HG03064 (cell line): ENCODE results near the gene OGG1.
"Not testable (repeated sequence)": the region's sequence is repeated elsewhere in the genome, so short reads cannot be mapped to it uniquely, and the experiment has no call there.

Experiments used
- ATAC-seq: cut with Tn5 transposase; IDR thresholded peaks from one replicate; pipeline ENCODE4 v1.9.1; 2021; ENCODE audit warnings: low read depth; ENCODE audit not compliant: unreplicated experiment

The OGG1 gene

DNA sequence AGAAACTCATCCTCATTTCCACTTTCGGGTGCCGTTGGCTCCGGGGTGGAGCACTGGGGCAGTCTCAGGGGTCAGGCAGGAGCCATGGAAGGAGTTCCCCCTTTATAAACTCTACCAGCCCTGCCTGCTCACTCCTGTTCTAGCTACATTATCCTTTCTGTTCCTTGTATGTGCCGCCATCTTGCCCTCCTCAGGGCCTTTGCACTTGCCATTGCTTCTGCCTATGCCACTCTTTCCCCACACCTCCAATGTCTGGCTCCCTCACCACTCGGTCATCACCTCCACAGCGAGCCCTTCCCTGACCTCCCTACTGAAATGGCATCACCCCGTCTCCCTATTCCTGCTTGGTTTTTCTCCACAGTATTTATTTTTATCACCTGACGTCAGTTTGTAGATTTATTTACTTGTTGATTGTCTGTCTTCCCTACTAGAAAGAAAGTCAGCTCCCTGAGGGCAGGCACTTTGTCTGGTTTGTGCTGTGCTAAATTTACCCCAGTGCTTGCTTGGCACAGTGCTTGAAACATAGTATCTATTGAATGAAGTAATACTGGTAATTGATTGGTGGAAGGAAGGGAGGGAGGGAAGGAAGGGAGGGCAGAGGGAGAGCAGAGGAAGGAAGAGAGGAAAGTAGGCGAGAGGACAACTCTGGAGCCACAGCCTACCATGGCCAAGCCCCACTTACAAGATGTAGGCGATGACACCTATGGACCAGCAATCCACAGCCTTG lies 11.2 kb downstream of the OGG1 start:
- ATAC-seq = no peak

DNA sequence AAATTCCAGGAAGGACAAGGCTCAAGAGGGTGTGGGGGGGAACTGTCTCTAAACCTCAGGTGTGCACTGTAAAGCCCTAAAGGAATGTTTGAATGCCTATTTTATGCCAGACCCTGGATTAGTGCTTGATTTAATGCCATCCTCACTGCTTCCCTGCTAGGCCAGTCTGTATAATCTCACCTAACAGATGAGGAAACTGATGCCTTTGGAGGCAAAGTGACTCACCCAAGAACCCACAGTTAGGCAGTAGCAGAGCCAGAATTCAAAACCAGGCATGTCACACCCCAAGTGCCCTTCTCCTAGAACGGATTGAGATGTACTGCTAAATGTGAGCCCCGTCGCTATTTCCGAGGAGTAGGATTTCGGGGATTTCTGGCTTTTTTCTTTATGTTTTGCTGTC lies 12.2 kb downstream of the OGG1 start:
- ATAC-seq = no peak

DNA sequence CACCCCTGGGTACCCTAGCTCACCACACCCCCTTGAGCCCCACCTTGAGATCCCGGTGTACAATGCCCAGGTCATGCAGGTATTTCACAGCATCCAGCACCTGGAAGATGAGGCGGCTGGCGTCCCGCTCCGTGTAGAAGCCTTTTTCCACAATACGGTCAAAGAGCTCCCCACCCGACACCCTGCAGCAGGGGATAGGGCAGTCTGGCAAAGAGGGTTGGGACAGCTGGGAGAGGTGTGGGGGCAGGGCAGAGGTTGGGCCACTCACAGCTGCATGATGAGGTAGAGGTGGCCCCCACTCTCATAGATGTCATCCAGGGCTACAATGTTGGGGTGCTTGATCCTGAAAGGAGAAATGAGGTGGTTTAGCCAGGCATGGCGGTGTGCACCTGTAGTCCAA lies 13.1 kb downstream of the OGG1 start:
- no peak for ATAC-seq

DNA sequence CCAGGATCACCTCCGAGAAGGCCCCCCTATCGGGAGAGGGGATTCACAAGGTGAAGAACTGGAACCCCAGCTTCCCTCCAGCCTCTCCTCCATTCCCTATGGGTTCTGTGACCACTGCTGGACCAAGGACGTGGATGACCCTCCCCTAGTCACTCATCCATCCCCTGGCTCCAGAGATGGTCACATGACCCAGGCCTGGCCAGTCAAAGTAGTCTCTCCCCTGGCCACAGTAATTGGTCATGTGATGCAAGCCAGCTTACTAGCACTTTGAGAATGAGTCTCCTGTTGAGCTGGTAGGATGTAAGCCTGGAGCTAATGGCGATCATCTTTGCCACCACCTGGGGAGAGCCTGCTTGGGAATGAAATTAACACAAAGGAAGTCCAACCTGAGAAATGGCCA lies 16.1 kb downstream of the OGG1 start:
- no peak for ATAC-seq

DNA sequence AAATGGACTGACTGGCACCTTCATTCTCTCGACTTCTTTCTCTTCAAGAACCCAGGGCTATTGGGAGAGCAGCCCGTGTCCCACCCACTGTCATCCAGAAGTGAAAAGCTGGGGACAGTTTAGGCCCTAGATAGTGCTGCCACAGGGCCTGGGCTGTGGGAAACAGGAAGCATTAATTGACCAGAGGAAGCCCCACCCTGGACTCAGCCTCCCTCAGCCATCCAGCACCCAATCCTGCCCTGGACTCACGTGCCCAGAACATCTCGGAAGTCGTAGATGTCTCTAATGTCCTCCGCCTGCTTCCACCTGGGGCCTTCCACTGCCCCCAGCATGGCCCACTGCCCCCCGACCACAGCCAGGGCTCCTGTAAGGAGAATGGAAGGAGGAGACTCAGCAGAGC lies 17.7 kb downstream of the OGG1 start:
- no peak for ATAC-seq

DNA sequence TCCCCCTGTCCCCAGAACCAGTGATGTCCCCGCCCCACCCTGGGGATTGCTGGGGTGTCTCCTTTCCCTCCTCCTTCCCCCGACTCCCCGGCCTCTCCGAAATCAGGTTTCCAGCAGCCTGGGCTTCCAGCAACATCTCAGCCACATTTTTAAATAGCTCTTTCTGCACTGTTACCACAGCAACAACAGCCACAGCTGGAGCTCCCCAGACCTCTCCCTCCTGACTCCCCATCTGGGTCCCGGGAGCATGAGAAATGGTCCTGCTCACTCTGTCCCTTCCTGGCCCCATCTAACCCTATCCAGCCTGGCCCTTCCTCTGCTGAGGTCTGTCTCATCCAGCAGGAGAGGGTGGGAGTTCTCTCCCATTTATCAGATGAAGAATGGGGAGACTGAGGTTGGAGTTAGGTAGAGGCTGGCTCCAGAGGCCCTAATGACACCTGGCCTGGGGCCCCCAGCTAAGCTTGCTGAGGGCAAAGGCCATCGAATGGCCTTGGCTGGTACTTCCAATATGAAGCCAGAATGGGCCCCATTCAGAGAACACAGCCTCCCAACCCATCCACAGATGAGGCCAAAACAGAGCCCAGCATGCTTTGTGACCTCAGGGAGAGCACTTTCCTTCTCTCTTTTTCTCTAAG lies 18.5 kb downstream of the OGG1 start:
- no peak for ATAC-seq

DNA sequence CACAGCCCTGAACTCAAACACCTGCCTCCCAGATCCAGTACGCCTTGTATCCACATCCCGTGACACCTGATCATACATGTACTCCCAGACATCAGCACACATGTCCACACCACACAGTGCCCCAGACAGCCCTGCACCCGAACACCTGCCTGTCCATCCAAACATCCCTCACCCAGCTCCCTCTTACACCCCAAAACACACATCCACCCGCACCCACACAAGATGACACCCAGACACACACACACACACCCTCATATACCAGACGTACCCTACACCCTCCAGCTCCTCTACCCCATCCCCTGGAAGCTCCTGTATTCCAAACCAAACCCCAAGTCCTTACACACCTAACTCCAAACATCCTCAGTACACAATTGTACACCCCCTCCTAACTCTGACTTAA lies 19.3 kb downstream of the OGG1 start:
- ATAC-seq = no peak

DNA sequence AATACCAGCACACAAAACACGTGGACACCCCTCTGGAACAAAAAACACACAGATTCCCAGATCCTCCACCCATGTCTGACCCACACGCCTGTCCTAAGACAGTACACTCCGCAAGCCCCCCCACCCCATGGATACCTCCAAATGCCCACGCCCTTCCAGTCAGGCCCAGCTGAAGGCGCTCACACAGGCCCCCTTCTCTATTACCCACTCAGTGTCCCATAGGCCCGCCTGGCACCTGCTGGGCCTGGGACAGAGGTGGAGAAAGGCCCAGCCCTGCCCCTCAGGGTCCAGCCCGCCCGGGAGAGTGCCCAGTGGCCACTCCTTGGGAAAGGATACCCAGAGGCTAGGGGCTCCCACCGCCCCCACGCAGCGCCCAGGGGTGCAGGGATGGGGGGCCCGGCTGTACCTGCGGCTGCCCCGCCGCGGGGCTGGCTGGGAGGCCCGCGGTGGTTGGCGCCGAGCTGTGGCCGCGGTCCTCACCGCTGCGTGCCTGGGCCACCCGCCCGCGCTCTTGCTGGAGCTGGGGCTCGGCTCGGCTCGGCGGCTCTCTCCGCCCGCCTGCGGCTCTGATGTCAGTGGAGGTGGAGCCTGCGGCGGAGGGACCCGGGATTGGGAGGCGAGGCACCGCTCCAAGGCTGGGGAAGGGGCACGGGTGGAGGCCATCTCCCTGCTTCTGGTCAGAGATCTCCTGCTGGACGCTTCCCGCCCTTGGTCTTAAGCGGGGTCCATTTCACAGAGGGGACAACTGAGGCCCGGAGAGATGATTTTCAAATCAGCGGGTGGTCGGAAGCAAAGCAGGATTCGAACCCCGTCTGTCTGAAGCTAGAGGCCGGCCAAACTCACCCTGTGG lies 19.9 kb downstream of the OGG1 start, which contains the start of gene CAMK1:
CAMK1 (minus strand) TSS at position 522 of the 850 bp plus-strand sequence. CDS start 2,198 bp downstream, outside the sequence.
- no peak for ATAC-seq

DNA sequence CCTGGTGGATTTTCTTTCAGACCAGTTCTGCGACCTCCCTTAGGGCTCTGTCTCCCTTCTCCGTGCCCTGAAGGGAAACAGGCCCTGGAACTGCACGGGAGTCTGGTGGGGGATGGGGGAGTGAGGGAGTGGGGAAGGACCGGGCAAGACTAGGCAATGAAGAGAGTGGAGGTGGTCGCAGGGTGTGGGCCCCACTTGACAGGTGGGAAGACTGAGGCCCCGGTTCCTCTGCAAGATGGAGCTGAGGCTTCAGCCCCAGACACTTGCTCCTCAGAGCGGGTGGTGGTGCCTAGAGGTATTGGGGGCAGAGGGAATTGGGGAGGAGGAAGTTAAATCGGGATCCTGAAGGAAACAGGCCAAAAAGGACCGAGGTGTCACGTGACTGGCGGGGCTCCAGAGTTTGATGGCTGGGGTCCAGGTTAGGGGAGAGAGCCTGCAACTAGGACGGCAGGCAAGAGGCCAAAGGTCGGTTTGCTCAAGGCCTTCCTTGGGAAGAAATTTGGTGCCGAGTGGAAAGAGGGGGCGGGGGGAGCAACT lies 20.6 kb downstream of the OGG1 start:
- no peak for ATAC-seq

DNA sequence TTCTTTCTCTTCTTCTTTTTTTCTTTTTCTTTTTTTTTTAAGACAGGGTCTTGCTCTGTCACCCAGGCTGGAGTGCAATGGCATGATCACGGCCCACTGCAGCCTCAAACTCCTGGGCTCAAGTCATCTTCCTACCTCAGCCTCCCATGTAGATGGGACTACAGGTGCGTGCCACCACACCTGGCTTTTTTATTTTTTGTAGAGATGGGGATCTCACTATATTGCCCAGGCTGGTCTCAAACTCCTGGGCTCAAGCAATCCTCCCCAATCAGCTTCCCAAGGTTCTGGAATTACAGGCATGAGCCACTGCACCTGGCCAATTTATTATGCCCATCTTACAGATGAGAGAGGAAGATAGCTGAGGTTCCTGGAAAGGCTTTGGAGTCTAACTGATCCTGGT lies 21.3 kb downstream of the OGG1 start:
- not testable (repeated sequence) for ATAC-seq

DNA sequence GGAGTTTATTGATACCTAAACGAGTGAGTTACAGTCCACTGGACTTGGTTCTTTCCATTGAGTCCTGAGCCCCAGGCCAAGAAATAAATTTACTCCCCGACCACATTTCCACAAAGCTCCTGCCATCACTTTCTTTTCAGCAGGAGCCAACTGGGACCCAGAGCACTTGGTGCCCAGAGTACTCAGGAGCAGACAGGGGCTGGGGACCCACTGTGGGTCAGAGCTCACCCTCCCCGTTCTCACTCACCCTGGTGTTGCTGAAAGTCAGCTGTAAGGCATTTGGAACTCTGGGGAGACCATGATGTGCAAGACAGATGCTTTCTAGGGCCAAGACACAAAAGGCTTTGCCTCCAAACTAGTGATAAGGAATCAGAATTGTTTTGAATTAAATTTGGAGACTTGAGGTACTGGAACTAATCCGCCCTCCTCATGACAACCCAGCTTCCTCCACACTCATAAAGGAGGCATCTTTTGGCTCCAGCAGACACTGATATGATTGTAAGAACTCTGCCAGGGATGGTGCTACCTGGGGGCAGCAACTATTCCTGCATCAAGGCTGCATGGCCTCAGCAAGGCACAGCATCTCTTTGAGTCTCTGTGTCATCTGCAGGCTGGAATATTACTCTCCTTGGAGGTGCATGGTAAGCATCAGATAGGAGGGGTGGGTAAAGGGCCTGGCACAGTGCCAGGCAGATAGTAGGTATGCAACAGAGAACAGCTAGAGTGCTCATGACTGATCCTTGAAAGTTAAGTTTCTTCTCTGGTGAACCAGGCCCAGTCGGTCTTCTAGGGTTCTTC lies 27.3 kb downstream of the OGG1 start:
- no peak for ATAC-seq

DNA sequence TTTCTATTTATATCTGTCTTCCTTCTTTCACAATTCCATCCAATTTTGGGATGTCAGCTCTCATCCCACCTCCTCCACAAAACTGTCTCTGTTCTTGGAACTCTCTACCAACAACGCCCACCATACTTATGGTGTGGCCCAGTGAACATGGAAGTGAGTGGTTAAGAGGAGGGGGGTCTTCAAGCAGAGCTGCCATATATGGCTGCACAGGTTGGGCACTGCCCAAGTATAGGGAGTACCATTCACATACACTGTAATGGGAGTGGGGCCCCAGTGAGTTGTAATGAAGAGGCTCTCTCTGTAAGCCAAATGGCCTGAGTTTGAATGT lies 27.9 kb downstream of the OGG1 start:
- no peak for ATAC-seq

DNA sequence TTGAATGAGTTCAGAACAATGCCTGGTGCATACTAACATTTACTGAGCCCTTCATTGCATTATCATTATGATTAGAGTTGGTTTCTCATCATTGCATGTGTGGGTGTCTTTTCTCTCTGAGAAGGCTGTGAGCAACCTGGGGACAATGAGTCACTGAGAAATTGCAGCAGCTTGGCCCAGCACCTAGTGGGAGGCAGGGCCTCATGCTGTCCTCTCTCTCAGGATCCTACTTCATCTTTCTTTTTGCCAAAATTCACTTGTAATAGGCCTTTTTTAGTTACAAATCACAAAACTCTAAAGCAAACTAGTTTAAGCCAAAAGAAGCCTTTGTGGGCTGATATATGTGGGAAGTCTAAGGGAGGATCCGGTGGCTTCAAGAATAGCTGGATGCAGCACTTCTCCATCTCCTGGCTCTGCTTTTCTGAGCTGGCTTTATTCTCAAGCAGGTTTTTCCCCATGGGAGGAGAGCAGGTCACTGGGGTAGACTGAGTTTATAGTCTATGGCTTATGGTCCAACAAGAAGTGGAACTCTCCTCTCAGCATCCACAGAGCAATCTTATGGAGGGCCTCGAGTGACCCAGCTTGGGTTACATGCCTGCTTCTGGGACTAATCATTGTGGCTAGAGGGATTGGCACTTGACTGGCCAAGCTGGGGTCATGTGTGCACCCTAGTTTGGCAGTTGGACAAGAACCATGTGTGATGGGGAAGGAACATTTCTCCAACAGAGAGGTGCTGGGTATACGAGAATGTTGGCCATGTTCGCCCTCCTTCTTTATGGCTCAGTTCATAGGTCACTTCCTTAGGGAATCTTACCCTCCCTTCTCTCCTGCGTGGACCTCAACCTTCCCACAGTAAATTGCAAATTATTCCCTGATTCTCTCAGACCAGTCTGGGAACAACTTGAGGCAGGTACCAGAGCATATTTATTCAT lies 28.7 kb downstream of the OGG1 start:
- no peak for ATAC-seq

DNA sequence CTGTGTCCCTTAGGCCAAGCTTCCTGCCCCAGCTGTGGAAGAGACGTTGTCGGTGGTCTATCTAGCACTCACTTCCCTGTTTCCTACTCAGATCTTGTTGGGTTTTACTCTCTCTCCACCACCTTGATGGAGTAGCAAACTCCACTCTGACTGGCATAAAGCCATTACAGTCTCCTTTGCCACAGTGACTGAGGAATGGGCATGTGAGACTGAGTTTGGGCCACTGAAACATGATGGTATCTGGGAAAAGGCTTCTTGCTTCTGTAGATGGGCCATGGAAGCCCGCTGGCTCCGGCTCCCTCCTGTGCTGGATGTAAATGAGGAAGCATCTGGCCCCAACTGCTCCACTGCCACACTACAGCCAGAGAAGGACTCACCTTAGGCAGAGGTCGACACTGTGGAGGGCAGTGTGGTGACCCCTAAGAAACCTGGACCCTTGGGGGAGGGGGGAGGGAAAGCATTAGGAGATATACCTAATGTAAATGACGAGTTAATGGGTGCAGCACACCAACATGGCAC lies 29.4 kb downstream of the OGG1 start:
- no peak for ATAC-seq

DNA sequence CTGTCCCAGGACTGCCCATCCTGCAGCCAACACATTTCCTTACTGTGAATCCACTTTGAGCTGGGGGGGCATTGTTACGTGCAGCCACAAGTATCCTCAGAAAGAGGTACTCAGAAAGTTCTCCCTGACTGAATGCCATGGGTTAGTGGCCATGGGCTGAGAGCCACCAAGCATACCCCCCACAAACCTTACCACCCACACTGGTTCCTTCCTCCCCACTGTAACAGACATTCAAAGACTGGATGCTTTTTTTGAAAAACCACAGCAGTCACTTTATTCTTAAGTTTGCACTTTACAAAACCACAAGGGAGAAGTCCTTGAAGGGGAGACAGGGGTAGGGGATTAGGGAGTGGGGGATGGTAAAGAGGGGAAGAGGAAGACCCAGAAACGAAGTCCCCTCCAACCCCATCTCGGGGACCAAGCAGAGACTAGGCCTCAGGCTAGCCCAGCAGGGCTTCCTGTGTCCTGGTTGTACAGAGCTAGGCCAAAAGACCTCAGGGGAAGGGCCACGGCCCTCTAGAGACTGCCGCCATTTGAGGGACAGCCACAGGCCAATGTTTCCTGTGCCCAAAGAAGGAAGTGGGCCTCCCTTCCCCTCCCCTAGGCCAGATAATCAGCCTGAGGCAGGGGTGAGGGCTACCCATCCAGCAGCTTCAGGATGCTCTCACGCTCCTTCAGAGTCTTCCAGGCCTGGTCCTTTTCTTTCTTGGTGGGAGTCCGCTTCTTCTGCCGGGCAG lies 30.1 kb downstream of the OGG1 start:
- peak; percentile 58 for ATAC-seq

DNA sequence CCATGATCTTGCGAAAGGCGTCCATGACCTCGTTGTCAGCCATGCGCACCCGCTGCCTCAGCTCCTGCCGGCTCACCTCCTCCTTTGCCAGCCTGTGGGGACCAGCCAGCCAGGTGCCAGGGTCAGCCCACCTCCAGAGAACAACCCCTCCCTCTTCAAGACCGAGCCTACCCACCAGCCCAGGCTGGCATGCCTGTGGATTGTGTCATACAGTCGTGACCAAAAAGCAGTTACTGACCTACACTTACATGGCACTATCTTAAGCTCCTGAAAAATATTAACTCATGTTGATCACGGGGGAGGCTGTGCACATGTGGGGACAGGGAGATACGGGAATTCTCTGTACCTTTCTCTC lies 30.7 kb downstream of the OGG1 start:
- ATAC-seq = no peak

DNA sequence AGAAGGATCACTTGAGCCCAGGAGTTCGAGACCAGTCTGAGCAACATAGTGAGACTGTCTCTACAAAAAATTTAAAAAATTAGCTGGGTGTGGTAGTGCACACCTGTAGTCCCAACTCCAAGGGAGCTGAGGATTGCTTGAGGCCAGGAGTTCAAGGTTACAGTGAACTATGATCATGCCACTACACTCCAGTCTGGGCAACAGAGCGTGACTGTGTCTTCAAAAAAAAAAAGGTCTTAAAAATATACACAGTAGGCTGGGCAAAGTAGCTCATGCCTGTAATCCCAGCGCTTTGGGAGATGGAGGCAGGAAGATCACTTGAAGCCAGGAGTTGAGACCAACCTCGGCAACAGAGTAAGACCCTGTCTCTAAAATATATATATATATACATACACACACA lies 31.2 kb downstream of the OGG1 start:
- no peak for ATAC-seq

DNA sequence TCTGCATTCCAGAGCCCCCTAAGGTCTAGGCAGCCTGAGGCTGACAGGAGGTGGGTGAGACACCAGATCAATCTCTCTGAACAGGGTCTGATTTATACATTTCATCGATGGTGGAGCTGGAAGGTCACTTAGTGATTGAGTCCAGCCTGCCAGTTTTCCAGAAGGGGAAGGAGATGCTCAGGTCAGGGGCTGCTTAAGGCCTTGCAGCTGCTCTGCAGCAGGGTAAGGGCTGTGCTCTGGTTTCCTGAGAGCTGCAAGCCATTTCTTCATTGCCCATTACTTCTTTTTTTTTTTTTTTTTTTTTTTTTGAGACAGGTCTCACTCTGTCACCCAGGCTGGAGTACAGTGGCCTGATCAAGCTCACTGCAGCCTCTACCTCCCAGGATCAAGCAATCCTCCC lies 31.8 kb downstream of the OGG1 start:
- no peak for ATAC-seq
